Natural killer cell (primary cell): ENCODE results near the gene CFAP61. TPM values are rescaled to one million over a fixed set of nuclear protein-coding genes. Genes with fewer than 3 reads are reported as not detected.

Experiments used
- ATAC-seq, 3 donors: fragments of 150-1000 bp in 2 of 3; fragments of 200-7000 bp in 1 of 3; cut with Tn5 transposase; 1 replicate in 1 of 3; 2 replicates in 2 of 3; pipeline ENCODE4 v1.10.0; 2021; ENCODE audit warnings: mild to moderate bottlenecking in 2 of 3, moderate library complexity in 2 of 3
- DNase-seq, 2 donors: peaks; one replicate each; pipeline versions ENCODE4 v3.0.0 to v3.0.0-alpha.2; 2013 to 2021; ENCODE audit warnings: mixed read lengths in 1 of 2
- H3K27ac ChIP-seq: one replicate; pipeline ENCODE4 v1.5.1; 2013; ENCODE audit warnings: mild to moderate bottlenecking, low read length
- H3K27me3 ChIP-seq: one replicate; pipeline ENCODE4 v1.6.1; 2013; ENCODE audit warnings: low read length; ENCODE audit not compliant: control insufficient read depth, insufficient read depth
- H3K36me3 ChIP-seq: one replicate; pipeline ENCODE4 v1.6.1; 2013; ENCODE audit warnings: low read length; ENCODE audit not compliant: control insufficient read depth, insufficient read depth
- H3K4me1 ChIP-seq: one replicate; pipeline ENCODE4 v1.6.1; 2013; ENCODE audit warnings: low read length; ENCODE audit not compliant: control insufficient read depth, insufficient read depth
- H3K4me3 ChIP-seq: one replicate; pipeline ENCODE4 v1.5.1; 2013; ENCODE audit warnings: low read length
- H3K9me3 ChIP-seq: one replicate; pipeline ENCODE4 v1.6.1; 2013; ENCODE audit warnings: low read length; ENCODE audit not compliant: control insufficient read depth, insufficient read depth
- H3K27ac Mint-ChIP-seq, 2 donors: one replicate each; pipeline ENCODE4 v1.8.0; 2022; ENCODE audit warnings: mild to moderate bottlenecking in 2 of 2, mixed read lengths in 2 of 2, moderate library complexity in 1 of 2
- H3K27me3 Mint-ChIP-seq, 2 donors: one replicate each; pipeline ENCODE4 v1.8.0; 2022; ENCODE audit warnings: low read depth in 2 of 2, mixed read lengths in 2 of 2
- H3K36me3 Mint-ChIP-seq: one replicate; pipeline ENCODE4 v1.8.0; 2022; ENCODE audit warnings: mixed read lengths
- H3K4me1 Mint-ChIP-seq, 2 donors: one replicate each; pipeline ENCODE4 v1.8.0; 2022; ENCODE audit warnings: mixed read lengths in 2 of 2
- H3K4me3 Mint-ChIP-seq: one replicate; pipeline ENCODE4 v1.8.0; 2022; ENCODE audit warnings: mild to moderate bottlenecking, moderate library complexity, mixed read lengths
- H3K9me3 Mint-ChIP-seq, 2 donors: one replicate each; pipeline ENCODE4 v1.8.0; 2022; ENCODE audit warnings: mixed read lengths in 2 of 2
- CTCF ChIP-seq: fragments of 200-600 bp; IDR thresholded peaks from one replicate; pipeline ENCODE4 v1.8.0; 2022; ENCODE audit warnings: antibody characterized with exemption
- WGBS: methylation state at CpG from one replicate; pipeline ENCODE4 v1.1.7; 2013; ENCODE audit warnings: missing lambda C conversion rate; ENCODE audit not compliant: insufficient coverage; 5-methylcytosine and 5-hydroxymethylcytosine counted together
- intact Hi-C: fragments of 100-400 bp; cut with micrococcal nuclease; formaldehyde crosslinking; loops from one replicate; pipeline ENCODE4 v1.14.2; 2022
- total RNA-seq, 4 donors: library from RNA; stranded (reverse); fragments of 120-200 nt in 1 of 4; gene quantifications; one replicate each; pipeline versions ENCODE4 v1.2.3 to v1.2.4, GENCODE V29; 2013 to 2022

Gene CFAP61
- total RNA-seq, 3 donors from 2014 or later (not counting 1 experiment from before 2014, with no cell fraction given) = 1.0 to 2.1 (median 1.3) TPM

GRCh38 chr20:20227013-20227571, 174.8 kb downstream of the CFAP61 start:
- WGBS = 100% methylated on average over 1 of the region's 2 CpGs
- no peaks in the 10 kb centered on the region for H3K36me3 Mint-ChIP-seq
- TF ChIP-seq CTCF = no peak
- H3K4me3 ChIP-seq = no peak overlapping the region
- no peak overlapping the region for H3K4me3 Mint-ChIP-seq
- peaks cover 15 to 17% of the 10 kb centered on the region in 2 donors for H3K4me1 Mint-ChIP-seq
- H3K27me3 ChIP-seq = no peaks in the 10 kb centered on the region
- DNase-seq (no peak), ATAC-seq (no peak)
- no peaks in the 10 kb centered on the region for H3K9me3 ChIP-seq
- no peaks in the 10 kb centered on the region for H3K36me3 ChIP-seq
- peaks cover 0 to 6% of the 10 kb centered on the region in 2 donors for H3K27me3 Mint-ChIP-seq
- no peak overlapping the region for H3K27ac Mint-ChIP-seq
- intact Hi-C loops = no loop called here
- peaks cover 5% of the 10 kb centered on the region for H3K4me1 ChIP-seq
- no peaks in the 10 kb centered on the region for H3K9me3 Mint-ChIP-seq
- no peak overlapping the region for H3K27ac ChIP-seq

- H3K9me3 Mint-ChIP-seq = no peaks in the 10 kb centered on the region
- peaks cover 8% of the 10 kb centered on the region for H3K4me1 ChIP-seq
- H3K27me3 ChIP-seq = no peaks in the 10 kb centered on the region
- H3K4me3 Mint-ChIP-seq = no peak overlapping the region
- H3K27me3 Mint-ChIP-seq = peaks cover 0 to 3% of the 10 kb centered on the region in 2 donors
- ATAC-seq (no peak), DNase-seq (no peak)
- H3K36me3 ChIP-seq = no peaks in the 10 kb centered on the region
- H3K4me3 ChIP-seq = no peak overlapping the region
- no peaks in the 10 kb centered on the region for H3K9me3 ChIP-seq
- H3K27ac ChIP-seq = no peak overlapping the region
- no peaks in the 10 kb centered on the region for H3K36me3 Mint-ChIP-seq
- no peak for TF ChIP-seq CTCF
- H3K4me1 Mint-ChIP-seq = peaks cover 17 to 19% of the 10 kb centered on the region in 2 donors
- no peak overlapping the region for H3K27ac Mint-ChIP-seq
- intact Hi-C loops = no loop called here
Observed at GRCh38 chr20:20228351-20228750, 176.0 kb downstream of the CFAP61 start.

GRCh38 chr20:20229595-20229994, 177.3 kb downstream of the CFAP61 start:
- TF ChIP-seq CTCF = no peak
- no peaks in the 10 kb centered on the region for H3K27me3 ChIP-seq
- H3K9me3 ChIP-seq = no peaks in the 10 kb centered on the region
- DNase-seq (no peak), ATAC-seq (no peak)
- no peak overlapping the region for H3K4me3 Mint-ChIP-seq
- no peaks in the 10 kb centered on the region for H3K36me3 ChIP-seq
- no peak overlapping the region for H3K4me3 ChIP-seq
- intact Hi-C loops = no loop called here
- no peak overlapping the region for H3K27ac ChIP-seq
- H3K27ac Mint-ChIP-seq = no peak overlapping the region
- H3K4me1 ChIP-seq = peaks cover 9% of the 10 kb centered on the region
- no peaks in the 10 kb centered on the region for H3K27me3 Mint-ChIP-seq
- H3K9me3 Mint-ChIP-seq = no peaks in the 10 kb centered on the region
- H3K36me3 Mint-ChIP-seq = no peaks in the 10 kb centered on the region
- H3K4me1 Mint-ChIP-seq = peaks cover 17 to 21% of the 10 kb centered on the region in 2 donors
- WGBS = 77% methylated on average over 2 of the region's 5 CpGs

GRCh38 chr20:20230741-20231140, 178.4 kb downstream of the CFAP61 start:
- ATAC-seq (no peak), DNase-seq (no peak)
- no peaks in the 10 kb centered on the region for H3K36me3 Mint-ChIP-seq
- 89% methylated on average over 6 of the region's 6 CpGs for WGBS
- H3K4me3 Mint-ChIP-seq = no peak overlapping the region
- no peak for TF ChIP-seq CTCF
- no peaks in the 10 kb centered on the region for H3K9me3 Mint-ChIP-seq
- no peak overlapping the region for H3K27ac ChIP-seq
- H3K4me1 ChIP-seq = peaks cover 9% of the 10 kb centered on the region
- no peaks in the 10 kb centered on the region for H3K9me3 ChIP-seq
- no peak overlapping the region for H3K27ac Mint-ChIP-seq
- peaks cover 17 to 21% of the 10 kb centered on the region in 2 donors for H3K4me1 Mint-ChIP-seq
- H3K27me3 Mint-ChIP-seq = no peaks in the 10 kb centered on the region
- no peaks in the 10 kb centered on the region for H3K27me3 ChIP-seq
- no peaks in the 10 kb centered on the region for H3K36me3 ChIP-seq
- H3K4me3 ChIP-seq = no peak overlapping the region
- intact Hi-C loops = no loop called here
